Activated CD8-positive, alpha-beta T cell treated with anti-CD3 and anti-CD28 coated beads for 36 hours (primary cell): Measurements from ENCODE around the gene CASR. TPM values are rescaled to one million over a fixed set of nuclear protein-coding genes. Genes with fewer than 3 reads are reported as not detected.
A peak's percentile ranks its signal among the peaks of the same experiment; 100 is the strongest.

ENCODE experiments used
- ATAC-seq: fragments of 200-7000 bp; cut with Tn5 transposase; one replicate; pipeline ENCODE4 v1.10.0; 2021; ENCODE audit warnings: mild to moderate bottlenecking, moderate library complexity
- CTCF ChIA-PET: fragments of 350-600 bp; sonication (Branson Sonifier 250); formaldehyde crosslinking; loops from one replicate; lab custom pipeline; 2021; ENCODE audit warnings: antibody characterized with exemption; lab: Charles Lee
- POLR2A ChIA-PET: fragments of 350-600 bp; sonication (Branson Sonifier 250); formaldehyde crosslinking; loops from one replicate; lab custom pipeline; 2021; ENCODE audit warnings: antibody characterized with exemption; lab: Charles Lee
- DNase-seq: peaks from one replicate; pipeline ENCODE4 v3.0.0-alpha.2; 2020
- H3K27ac Mint-ChIP-seq: one replicate; pipeline ENCODE4 v1.8.0; 2021; ENCODE audit warnings: mild to moderate bottlenecking, mixed read lengths
- H3K27me3 Mint-ChIP-seq: one replicate; pipeline ENCODE4 v1.8.0; 2021; ENCODE audit warnings: mixed read lengths
- H3K36me3 Mint-ChIP-seq: one replicate; pipeline ENCODE4 v1.8.0; 2021; ENCODE audit warnings: low read depth, mixed read lengths
- H3K4me1 Mint-ChIP-seq: one replicate; pipeline ENCODE4 v1.8.0; 2021; ENCODE audit warnings: low read depth, mixed read lengths
- H3K4me3 Mint-ChIP-seq: one replicate; pipeline ENCODE4 v1.8.0; 2021; ENCODE audit warnings: mild to moderate bottlenecking, moderate library complexity, mixed read lengths
- H3K9me3 Mint-ChIP-seq: one replicate; pipeline ENCODE4 v1.8.0; 2021; ENCODE audit warnings: mixed read lengths
- CTCF ChIP-seq: fragments of 200-600 bp; IDR thresholded peaks from one replicate; pipeline ENCODE4 v1.8.0; 2022; ENCODE audit warnings: antibody characterized with exemption, mild to moderate bottlenecking
- intact Hi-C: fragments of 100-400 bp; cut with micrococcal nuclease; formaldehyde crosslinking; loops from one replicate; pipeline ENCODE4 v1.10.0; 2022
- total RNA-seq, 2 experiments: library from RNA; stranded (reverse); gene quantifications; one replicate each; pipeline ENCODE4 v1.2.3, GENCODE V29; 2021

CASR gene
- total RNA-seq, 2 experiments from 2014 or later: not detected

- no peaks in the 10 kb centered on the region for H3K9me3 Mint-ChIP-seq
- intact Hi-C loops: no loop called here
- CTCF ChIA-PET: interaction anchor here (0.8 to 2.6 kb wide), 9 partner anchors 9 to 153 kb away, joined by 3 to 10 read pairs (median 5); no protein-coding TSS in a partner anchor
These were observed 62.2 kb downstream of the CASR start for GRCh38 chr3:122245513-122246174.

DNA sequence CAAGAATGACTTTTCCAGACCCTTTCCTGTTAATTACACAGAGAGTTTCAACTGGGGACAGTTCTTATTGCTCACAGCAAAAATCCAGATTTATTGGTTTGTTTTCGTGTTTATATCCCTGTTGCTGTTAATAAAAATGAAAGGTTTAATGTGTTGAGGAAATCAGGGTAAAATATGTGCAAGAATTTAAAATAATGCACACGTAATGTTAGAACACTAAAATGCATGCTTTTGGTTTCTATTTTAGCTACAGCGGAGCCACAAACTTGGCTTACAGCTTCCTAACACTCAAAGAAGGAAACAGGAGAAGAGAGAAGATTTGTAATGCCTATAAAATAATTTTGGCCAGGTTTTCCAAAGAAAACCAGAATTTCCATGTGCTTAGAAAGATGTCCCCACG is 62.7 kb downstream of the CASR start:
- no peak for TF ChIP-seq CTCF
- no peak for DNase-seq
- intact Hi-C loops: no loop called here
- peaks cover 6% of the 10 kb centered on the region for H3K27me3 Mint-ChIP-seq
- ChIA-PET CTCF (interaction anchor here (0.8 to 2.6 kb wide), 9 partner anchors 9 to 153 kb away, joined by 3 to 10 read pairs (median 5); no protein-coding TSS in a partner anchor), POLR2A (no interaction called here)
- peak; percentile 49 for ATAC-seq
- H3K4me3 Mint-ChIP-seq: peak overlapping the region; percentile 59
- peak overlapping the region; percentile 50 for H3K27ac Mint-ChIP-seq
- H3K4me1 Mint-ChIP-seq: peaks cover 21% of the 10 kb centered on the region
- H3K36me3 Mint-ChIP-seq: no peaks in the 10 kb centered on the region
- H3K9me3 Mint-ChIP-seq: no peaks in the 10 kb centered on the region

More at GRCh38 chr3:122245513-122246174, 62.2 kb downstream of the CASR start:
- peak overlapping the region; percentile 50 for H3K27ac Mint-ChIP-seq
- ATAC-seq: peak; percentile 70
- peaks cover 21% of the 10 kb centered on the region for H3K4me1 Mint-ChIP-seq
- POLR2A ChIA-PET: no interaction called here
- H3K4me3 Mint-ChIP-seq: peak overlapping the region; percentile 59
- H3K27me3 Mint-ChIP-seq: peaks cover 8% of the 10 kb centered on the region
- TF ChIP-seq CTCF: peak; percentile 80
- no peaks in the 10 kb centered on the region for H3K36me3 Mint-ChIP-seq
- no peak for DNase-seq

GRCh38 chr3:122247087-122247824 is 63.8 kb downstream of the CASR start:
- no peak for TF ChIP-seq CTCF
- intact Hi-C loops: no loop called here
- H3K4me3 Mint-ChIP-seq: no peak overlapping the region
- no peaks in the 10 kb centered on the region for H3K9me3 Mint-ChIP-seq
- ATAC-seq (no peak), DNase-seq (no peak)
- H3K36me3 Mint-ChIP-seq: no peaks in the 10 kb centered on the region
- H3K27ac Mint-ChIP-seq: no peak overlapping the region
- peaks cover 6% of the 10 kb centered on the region for H3K27me3 Mint-ChIP-seq
- ChIA-PET POLR2A (interaction anchor here (0.5 kb wide), 1 partner anchor 128 kb away, joined by 3 read pairs; no protein-coding TSS in a partner anchor), CTCF (interaction anchor here (1.6 to 2.6 kb wide), 3 partner anchors 8 to 146 kb away, joined by 6 to 10 read pairs (median 8); no protein-coding TSS in a partner anchor)
- H3K4me1 Mint-ChIP-seq: peaks cover 21% of the 10 kb centered on the region

DNA sequence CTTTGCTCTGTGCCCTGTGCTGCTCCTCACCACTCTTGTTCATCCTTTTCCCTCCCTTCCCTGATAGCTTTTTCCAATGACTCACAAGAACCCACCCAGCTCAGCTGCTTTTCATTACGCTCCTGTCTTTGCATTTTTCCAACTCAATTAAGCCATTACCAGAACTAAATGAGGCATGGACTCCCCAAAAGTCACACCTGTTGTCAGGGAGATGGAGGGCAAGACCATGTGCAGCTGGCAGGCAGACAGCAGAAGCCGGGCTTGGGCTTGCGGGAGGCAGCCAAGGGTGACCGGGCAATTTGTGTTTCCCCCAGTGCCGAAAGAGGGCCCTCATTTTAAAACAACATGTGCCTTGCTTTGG is 64.3 kb downstream of the CASR start:
- intact Hi-C loops: no loop called here
- no peak for ATAC-seq
- Mint-ChIP-seq H3K4me3 (no peak overlapping the region), H3K27me3 (peaks cover 3% of the 10 kb centered on the region), H3K9me3 (no peaks in the 10 kb centered on the region), H3K4me1 (peaks cover 21% of the 10 kb centered on the region), H3K36me3 (no peaks in the 10 kb centered on the region), H3K27ac (no peak overlapping the region)
- ChIA-PET POLR2A (interaction anchor here (0.5 to 0.6 kb wide), 2 partner anchors 128 to 250 kb away, joined by 3 read pairs; no protein-coding TSS in a partner anchor), CTCF (interaction anchor here (1.6 to 2.6 kb wide), 3 partner anchors 52 to 147 kb away, joined by 6 to 9 read pairs (median 6); no protein-coding TSS in a partner anchor)
- TF ChIP-seq CTCF: no peak
- DNase-seq: no peak
